Peyer's patch (tissue), 4 donors: ENCODE results near the gene GJA5.

Source experiments
- CTCF ChIP-seq, 6 experiments: fragments of 450-650 bp in 4 of 6; fragments of 200-600 bp in 2 of 6; sonication (generic) in 1 of 6; IDR thresholded peaks; one replicate each; pipeline ENCODE4 v1.5.1; 2017 to 2019; ENCODE audit warnings: antibody characterized with exemption in 6 of 6, mild to moderate bottlenecking in 3 of 6, moderate library complexity in 1 of 6
- POLR2A ChIP-seq, 2 donors: fragments of 450-650 bp; IDR thresholded peaks; one replicate each; pipeline ENCODE4 v1.5.1; 2017; ENCODE audit warnings: antibody characterized with exemption in 2 of 2, mild to moderate bottlenecking in 2 of 2, moderate library complexity in 2 of 2

- no peak for TF ChIP-seq CTCF (IDR thresholded peaks at IDR 0.05)
- no peak for TF ChIP-seq POLR2A (IDR thresholded peaks at IDR 0.05)
These were observed 47.8 kb downstream of the GJA5 start for GRCh38 chr1:147712605-147713004.
